Mammary epithelial cell (primary cell): ENCODE measurements around the gene SMYD3.

ENCODE experiments used
- CTCF ChIP-seq, 2 donors: IDR thresholded peaks in 1 of 2; conservative IDR thresholded peaks in 1 of 2; 2 replicates each; pipeline ENCODE4 v1.5.1; 2011 to 2012; ENCODE audit warnings: inconsistent platforms in 2 of 2, low read length in 2 of 2, mild to moderate bottlenecking in 2 of 2, control low read depth in 1 of 2, low read depth in 1 of 2; ENCODE audit not compliant: insufficient read depth in 1 of 2; ENCODE audit errors: extremely low read depth in 1 of 2
- EZH2 ChIP-seq: IDR thresholded peaks from 2 replicates; pipeline ENCODE4 v1.6.1; 2012; ENCODE audit warnings: low read length, inconsistent platforms, borderline replicate concordance

DNA sequence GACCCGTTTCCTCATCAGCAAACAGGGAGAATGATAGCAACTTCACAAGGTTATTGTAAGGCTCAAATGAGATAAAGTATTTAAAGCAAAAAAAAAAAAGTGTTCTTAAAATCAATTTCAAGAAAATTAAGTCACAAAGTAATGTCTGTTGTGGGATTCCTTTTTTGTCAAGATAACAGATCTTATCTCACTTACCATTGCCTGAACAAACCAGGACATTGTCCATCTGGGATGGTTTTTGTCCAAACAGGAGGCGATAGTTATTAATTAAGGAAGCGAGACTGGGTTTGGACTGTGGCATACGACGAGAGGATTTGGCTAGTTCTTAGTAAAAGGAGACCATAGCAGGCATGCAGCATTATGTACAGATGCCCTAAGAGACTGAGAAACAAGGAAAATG lies 458.4 kb downstream of the SMYD3 start:
- TF ChIP-seq CTCF (conservative IDR thresholded peaks at IDR 0.05 in 1 of 2, IDR thresholded peaks at IDR 0.05 in 1 of 2; ENCODE audit: extremely low read depth in 1 of 2, insufficient read depth in 1 of 2, low read depth in 1 of 2, low read length in 2 of 2) = no peak
- no peak for TF ChIP-seq EZH2
